Tibial nerve (tissue), 4 donors: ENCODE data around the gene LTB4R2. TPM values are rescaled to one million over a fixed set of nuclear protein-coding genes. Genes with fewer than 3 reads are reported as not detected.
A peak's percentile ranks its signal among the peaks of the same experiment; 100 is the strongest.
"Not testable (repeated sequence)": the region's sequence is repeated elsewhere in the genome, so short reads cannot be mapped to it uniquely, and the experiment has no call there.

Experiments used
- DNase-seq, 2 donors: peaks; one replicate each; pipeline ENCODE4 v3.0.0-alpha.2; 2019; ENCODE audit warnings: low spot score in 2 of 2
- H3K27ac ChIP-seq, 4 donors: fragments of 200-600 bp; sonication (generic) in 3 of 4; one replicate each; pipeline ENCODE4 v1.5.1; 2017 to 2019; ENCODE audit warnings: mild to moderate bottlenecking in 1 of 4
- H3K27me3 ChIP-seq, 2 donors: fragments of 200-600 bp; sonication (generic) in 1 of 2; one replicate each; pipeline versions ENCODE4 v1.5.1 to v1.6.0; 2017 to 2019
- H3K36me3 ChIP-seq, 3 donors: fragments of 200-600 bp; sonication (generic); one replicate each; pipeline ENCODE4 v1.5.1; 2018 to 2019
- H3K4me1 ChIP-seq, 4 donors: fragments of 200-600 bp; sonication (generic) in 3 of 4; one replicate each; pipeline ENCODE4 v1.5.1; 2017 to 2019
- H3K4me3 ChIP-seq, 4 donors: fragments of 200-600 bp; sonication (generic) in 3 of 4; one replicate each; pipeline ENCODE4 v1.5.1; 2017 to 2019; ENCODE audit warnings: mild to moderate bottlenecking in 1 of 4, moderate library complexity in 1 of 4
- H3K9me3 ChIP-seq, 4 donors: fragments of 200-600 bp; sonication (generic) in 3 of 4; one replicate each; pipeline ENCODE4 v1.5.1; 2017 to 2019
- CTCF ChIP-seq, 5 experiments: fragments of 200-600 bp in 3 of 5; fragments of 450-650 bp in 2 of 5; sonication (generic) in 3 of 5; IDR thresholded peaks; one replicate each; pipeline ENCODE4 v1.5.1; 2016 to 2019; ENCODE audit warnings: antibody characterized with exemption in 5 of 5, mild to moderate bottlenecking in 3 of 5, moderate library complexity in 2 of 5
- EP300 ChIP-seq, 2 donors: sonication (generic); formaldehyde crosslinking; IDR thresholded peaks; one replicate each; pipeline ENCODE4 v1.6.1; 2017; ENCODE audit warnings: antibody characterized with exemption in 2 of 2, mild to moderate bottlenecking in 1 of 2
- POLR2A ChIP-seq, 2 donors: fragments of 450-650 bp; IDR thresholded peaks; one replicate each; pipeline ENCODE4 v1.6.1; 2017; ENCODE audit warnings: antibody characterized with exemption in 2 of 2, mild to moderate bottlenecking in 2 of 2, moderate library complexity in 2 of 2
- WGBS, 2 donors: methylation state at CpG; one replicate each; pipeline ENCODE4 v1.1.5; 2018; 5-methylcytosine and 5-hydroxymethylcytosine counted together
- total RNA-seq, 4 donors: library from RNA; depleted of rRNA; stranded (reverse); fragments of >200 nt; gene quantifications; one replicate each; pipeline ENCODE4 v1.1.0, GENCODE V29; 2016

The LTB4R2 gene
- total RNA-seq, 4 donors from 2014 or later = 15.5 to 31.5 (median 20.2) TPM

- no peak for TF ChIP-seq POLR2A (IDR thresholded peaks at IDR 0.05)
- no peak for TF ChIP-seq EP300 (IDR thresholded peaks at IDR 0.05)
- TF ChIP-seq CTCF (IDR thresholded peaks at IDR 0.05) = no peak
- Histone ChIP-seq H3K36me3 (no peaks in the 10 kb centered on the region), H3K27me3 (peaks cover 0 to 16% of the 10 kb centered on the region in 2 donors), H3K27ac (no peak overlapping the region), H3K4me1 (peaks cover 0 to 4% (median 0%) of the 10 kb centered on the region in 4 donors), H3K9me3 (no peaks in the 10 kb centered on the region), H3K4me3 (no peak overlapping the region)
- 68 to 71% methylated on average over 6 of the region's 6 CpGs for WGBS, 2 donors
- DNase-seq = no peak
Observed at GRCh38 chr14:24324024-24324423, 14.1 kb downstream of the LTB4R2 start.

- Histone ChIP-seq H3K27me3 (peaks cover 0 to 12% of the 10 kb centered on the region in 2 donors), H3K4me1 (peaks cover 0 to 10% (median 0%) of the 10 kb centered on the region in 4 donors), H3K9me3 (no peaks in the 10 kb centered on the region), H3K4me3 (no peak overlapping the region), H3K27ac (no peak overlapping the region), H3K36me3 (no peaks in the 10 kb centered on the region)
- DNase-seq = no peak
- no peak for TF ChIP-seq POLR2A (IDR thresholded peaks at IDR 0.05)
- TF ChIP-seq EP300 (IDR thresholded peaks at IDR 0.05) = no peak
- no peak for TF ChIP-seq CTCF (IDR thresholded peaks at IDR 0.05)
- 81 to 88% methylated on average over 5 of the region's 5 CpGs for WGBS, 2 donors
Observed at GRCh38 chr14:24325041-24325530, 15.1 kb downstream of the LTB4R2 start.

GRCh38 chr14:24325963-24326362 is 16.0 kb downstream of the LTB4R2 start:
- 60 to 67% methylated on average over 9 of the region's 9 CpGs for WGBS, 2 donors
- Histone ChIP-seq H3K4me1 (peaks cover 0 to 10% (median 0%) of the 10 kb centered on the region in 4 donors), H3K9me3 (no peaks in the 10 kb centered on the region), H3K27me3 (peaks cover 0 to 5% of the 10 kb centered on the region in 2 donors), H3K27ac (no peak overlapping the region), H3K4me3 (no peak overlapping the region), H3K36me3 (no peaks in the 10 kb centered on the region)
- no peak for DNase-seq
- TF ChIP-seq POLR2A (IDR thresholded peaks at IDR 0.05) = no peak
- TF ChIP-seq CTCF (IDR thresholded peaks at IDR 0.05) = no peak
- no peak for TF ChIP-seq EP300 (IDR thresholded peaks at IDR 0.05)

GRCh38 chr14:24327303-24327702 is 17.4 kb downstream of the LTB4R2 start:
- Histone ChIP-seq H3K9me3 (no peaks in the 10 kb centered on the region), H3K4me3 (no peak overlapping the region), H3K4me1 (peaks cover 0 to 17% (median 3%) of the 10 kb centered on the region in 4 donors), H3K27me3 (peaks cover 0 to under 1% of the 10 kb centered on the region in 2 donors), H3K27ac (no peak overlapping the region), H3K36me3 (no peaks in the 10 kb centered on the region)
- no peak for DNase-seq
- WGBS, 2 donors = 67 to 73% methylated on average over 2 of the region's 2 CpGs
- no peak for TF ChIP-seq POLR2A (IDR thresholded peaks at IDR 0.05)
- no peak for TF ChIP-seq EP300 (IDR thresholded peaks at IDR 0.05)
- TF ChIP-seq CTCF (IDR thresholded peaks at IDR 0.05) = no peak

- not testable (repeated sequence) for H3K4me3 ChIP-seq, H3K27ac ChIP-seq, H3K9me3 ChIP-seq, H3K36me3 ChIP-seq, H3K27me3 ChIP-seq
- TF ChIP-seq CTCF (IDR thresholded peaks at IDR 0.05) = peak; percentile 54 to 67 (median 59)
- H3K4me1 ChIP-seq = peaks cover 0 to 23% (median 9%) of the 10 kb centered on the region in 4 donors
- 2 to 3% methylated on average over 8 to 9 of the region's 9 CpGs for WGBS, 2 donors
- peak in 1 of 2 donors; percentile 54 for DNase-seq
Observed at GRCh38 chr14:24327914-24328313, 18.0 kb downstream of the LTB4R2 start.
